Brain pericyte (primary cell): ENCODE results near the gene SEMA3D.
A peak's percentile ranks its signal among the peaks of the same experiment; 100 is the strongest.

Source experiments
- DNase-seq: peaks from one replicate; pipeline ENCODE4 v3.0.0-alpha.2; 2012; ENCODE audit warnings: low read depth, low spot score

SEMA3D gene

GRCh38 chr7:85184599-85185423 lies 2.0 kb downstream of the SEMA3D start:
- DNase-seq = no peak

GRCh38 chr7:85183296-85183695 lies 3.6 kb downstream of the SEMA3D start:
- DNase-seq = no peak

GRCh38 chr7:85178531-85179298 lies 8.1 kb downstream of the SEMA3D start:
- DNase-seq = no peak

GRCh38 chr7:85177316-85177715 lies 9.5 kb downstream of the SEMA3D start:
- no peak for DNase-seq

- no peak for DNase-seq
Observed at GRCh38 chr7:85176197-85176596, 10.7 kb downstream of the SEMA3D start.

GRCh38 chr7:85175217-85175616 lies 11.6 kb downstream of the SEMA3D start:
- no peak for DNase-seq

GRCh38 chr7:85172530-85172941 lies 14.3 kb downstream of the SEMA3D start:
- DNase-seq = peak; percentile 11

GRCh38 chr7:85167636-85168035 lies 19.2 kb downstream of the SEMA3D start:
- no peak for DNase-seq

- DNase-seq = no peak
Observed at GRCh38 chr7:85165263-85165662, 21.6 kb downstream of the SEMA3D start.

GRCh38 chr7:85164376-85164775 lies 22.5 kb downstream of the SEMA3D start:
- no peak for DNase-seq

- DNase-seq = no peak
Observed at GRCh38 chr7:85162721-85163120, 24.1 kb downstream of the SEMA3D start.

GRCh38 chr7:85160223-85160622 lies 26.6 kb downstream of the SEMA3D start:
- DNase-seq = no peak

GRCh38 chr7:85159003-85159402 lies 27.9 kb downstream of the SEMA3D start:
- DNase-seq = no peak

- DNase-seq = no peak
Observed at GRCh38 chr7:85156661-85157208, 30.1 kb downstream of the SEMA3D start.

GRCh38 chr7:85154282-85154937 lies 32.4 kb downstream of the SEMA3D start:
- DNase-seq = no peak

- DNase-seq = no peak
Observed at GRCh38 chr7:85153715-85154114, 33.1 kb downstream of the SEMA3D start.

- no peak for DNase-seq
Observed at GRCh38 chr7:85150624-85151023, 36.2 kb downstream of the SEMA3D start.

GRCh38 chr7:85144771-85145170 lies 42.1 kb downstream of the SEMA3D start:
- DNase-seq = no peak

- DNase-seq = no peak
Observed at GRCh38 chr7:85135977-85136376, 50.9 kb downstream of the SEMA3D start.

- DNase-seq = no peak
Observed at GRCh38 chr7:85133560-85133959, 53.3 kb downstream of the SEMA3D start.

GRCh38 chr7:85133006-85133405 lies 53.9 kb downstream of the SEMA3D start:
- no peak for DNase-seq

- no peak for DNase-seq
Observed at GRCh38 chr7:85130702-85131101, 56.2 kb downstream of the SEMA3D start.
